ENCODE data around the gene DCDC2.

DNA sequence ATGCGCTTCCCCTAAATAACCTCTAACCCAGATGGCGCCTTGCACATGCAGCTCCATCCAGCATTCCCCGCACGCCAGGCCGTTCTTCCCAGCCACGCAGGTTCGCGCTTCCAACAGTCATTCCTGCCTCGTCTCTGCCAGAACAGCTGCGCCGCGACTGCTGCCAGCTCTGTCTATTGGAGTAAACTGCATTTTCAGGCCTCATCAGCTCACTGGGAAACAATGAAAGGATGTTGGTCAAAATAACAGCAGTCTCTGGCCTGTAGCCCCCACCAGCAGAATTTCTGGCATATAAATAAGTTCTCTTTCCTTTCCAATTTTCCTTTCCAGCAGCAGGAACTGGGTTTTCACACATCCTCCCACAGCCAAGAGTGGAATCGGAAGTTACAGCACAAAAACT is 217.3 kb downstream of the DCDC2 start:
- TF ChIP-seq, protein P1, sequence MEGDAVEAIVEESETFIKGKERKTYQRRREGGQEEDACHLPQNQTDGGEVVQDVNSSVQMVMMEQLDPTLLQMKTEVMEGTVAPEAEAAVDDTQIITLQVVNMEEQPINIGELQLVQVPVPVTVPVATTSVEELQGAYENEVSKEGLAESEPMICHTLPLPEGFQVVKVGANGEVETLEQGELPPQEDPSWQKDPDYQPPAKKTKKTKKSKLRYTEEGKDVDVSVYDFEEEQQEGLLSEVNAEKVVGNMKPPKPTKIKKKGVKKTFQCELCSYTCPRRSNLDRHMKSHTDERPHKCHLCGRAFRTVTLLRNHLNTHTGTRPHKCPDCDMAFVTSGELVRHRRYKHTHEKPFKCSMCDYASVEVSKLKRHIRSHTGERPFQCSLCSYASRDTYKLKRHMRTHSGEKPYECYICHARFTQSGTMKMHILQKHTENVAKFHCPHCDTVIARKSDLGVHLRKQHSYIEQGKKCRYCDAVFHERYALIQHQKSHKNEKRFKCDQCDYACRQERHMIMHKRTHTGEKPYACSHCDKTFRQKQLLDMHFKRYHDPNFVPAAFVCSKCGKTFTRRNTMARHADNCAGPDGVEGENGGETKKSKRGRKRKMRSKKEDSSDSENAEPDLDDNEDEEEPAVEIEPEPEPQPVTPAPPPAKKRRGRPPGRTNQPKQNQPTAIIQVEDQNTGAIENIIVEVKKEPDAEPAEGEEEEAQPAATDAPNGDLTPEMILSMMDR (IDR thresholded peaks at IDR 0.05), result no peak
- TF ChIP-seq EZH2 (IDR thresholded peaks at IDR 0.05; ENCODE audit: borderline replicate concordance, insufficient read depth, low read depth, low read length, poor library complexity, severe bottlenecking), result no peak
